ENCODE results near the gene ANOS1.

ANOS1 gene

DNA sequence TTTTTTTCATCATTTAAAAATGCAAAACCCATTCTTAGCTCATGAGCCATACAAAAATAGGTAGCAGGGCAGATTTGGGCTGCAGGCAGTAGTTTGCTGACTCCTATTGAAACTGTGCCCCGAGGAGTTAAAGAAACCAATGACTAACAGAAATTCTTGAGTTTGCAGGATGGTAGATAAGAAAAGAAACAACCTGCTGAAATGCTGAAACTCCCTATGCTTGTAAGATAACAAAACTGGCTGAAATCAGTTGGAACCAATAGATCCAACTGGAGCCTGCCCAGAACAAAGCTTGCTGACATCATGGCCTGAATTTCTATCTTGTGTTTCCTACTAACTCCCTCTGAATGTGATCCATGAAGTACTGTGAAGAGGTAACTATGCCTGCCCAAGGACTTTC is 68.6 kb downstream of the ANOS1 start:
- TF ChIP-seq POLR2AphosphoS5 (IDR thresholded peaks at IDR 0.05; ENCODE audit: borderline replicate concordance, low read depth, low read length) (no peak), FOXP2 (optimal IDR thresholded peaks at IDR 0.05; ENCODE audit: control extremely low read depth, extremely low read length, insufficient read depth) (no peak)
- no peak overlapping the region for H3K27ac ChIP-seq

DNA sequence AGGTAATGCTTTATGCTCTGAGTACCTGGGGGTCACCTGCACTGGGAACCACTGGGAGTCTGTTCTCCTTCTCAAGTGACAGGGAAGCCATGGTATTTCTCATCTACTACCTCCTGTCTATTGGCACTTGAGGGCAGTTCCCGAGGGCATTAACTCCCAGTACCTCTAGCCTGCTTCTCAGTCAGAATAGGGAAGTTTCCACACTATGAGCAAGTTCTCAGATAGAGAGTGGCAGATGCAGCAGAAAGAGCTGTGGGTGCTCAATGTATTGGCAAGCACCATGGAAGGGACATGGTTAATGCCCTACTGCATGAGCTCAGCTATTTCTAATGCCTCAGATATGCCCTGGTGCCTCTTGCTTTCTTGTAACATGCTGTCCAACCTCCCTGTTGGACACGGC is 74.1 kb downstream of the ANOS1 start:
- TF ChIP-seq POLR2AphosphoS5 (IDR thresholded peaks at IDR 0.05; ENCODE audit: borderline replicate concordance, low read depth, low read length) = no peak
- TF ChIP-seq EZH2 (IDR thresholded peaks at IDR 0.05) = no peak
- no peak for TF ChIP-seq FOXP2 (optimal IDR thresholded peaks at IDR 0.05; ENCODE audit: control extremely low read depth, extremely low read length, insufficient read depth)
- Histone ChIP-seq H3K27ac (no peak overlapping the region), H3K4me3 (no peak overlapping the region), H3K9ac (ENCODE audit: insufficient read length) (no peak overlapping the region), H3K36me3 (ENCODE audit: insufficient read depth, low read length) (no peaks in the 10 kb centered on the region), H3K9me3 (ENCODE audit: low read depth, low read length) (no peaks in the 10 kb centered on the region)
- DNase-seq (ENCODE audit: low read depth, low spot score) = no peak

More for the DNA sequence above, 68.6 kb downstream of the ANOS1 start:
- Histone ChIP-seq H3K36me3 (ENCODE audit: insufficient read depth, low read length) (no peaks in the 10 kb centered on the region), H3K9me3 (ENCODE audit: low read depth, low read length) (no peaks in the 10 kb centered on the region), H3K9ac (ENCODE audit: insufficient read length) (no peak overlapping the region), H3K4me3 (no peak overlapping the region)
- no peak for DNase-seq (ENCODE audit: low read depth, low spot score)

DNA sequence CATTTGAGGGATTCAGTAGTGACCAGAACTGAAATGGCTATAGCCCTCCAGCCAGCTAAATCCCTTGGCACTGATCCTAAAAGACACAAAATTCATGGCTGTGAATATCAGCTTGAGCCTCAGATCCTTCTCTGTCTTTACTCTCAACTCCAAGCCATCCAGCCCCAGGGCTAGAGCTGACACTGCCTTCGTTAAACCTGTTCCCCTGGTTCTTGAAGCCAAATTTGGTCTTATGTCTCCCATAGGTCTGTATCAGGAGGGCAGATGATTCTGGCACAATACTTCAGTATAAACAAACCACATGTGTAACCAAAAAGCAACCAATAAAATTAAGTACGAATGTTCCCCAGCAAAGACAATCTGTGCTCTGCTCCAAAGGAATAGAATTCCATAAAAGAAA is 78.0 kb downstream of the ANOS1 start:
- H3K4me3 ChIP-seq = no peak overlapping the region
- no peak for TF ChIP-seq POLR2AphosphoS5 (IDR thresholded peaks at IDR 0.05; ENCODE audit: borderline replicate concordance, low read depth, low read length)
- TF ChIP-seq EZH2 (IDR thresholded peaks at IDR 0.05) = no peak
- no peak for TF ChIP-seq FOXP2 (optimal IDR thresholded peaks at IDR 0.05; ENCODE audit: control extremely low read depth, extremely low read length, insufficient read depth)
- H3K36me3 ChIP-seq (ENCODE audit: insufficient read depth, low read length) = no peaks in the 10 kb centered on the region
- no peak for DNase-seq (ENCODE audit: low read depth, low spot score)
- H3K27ac ChIP-seq = no peak overlapping the region
- no peaks in the 10 kb centered on the region for H3K9me3 ChIP-seq (ENCODE audit: low read depth, low read length)
- H3K9ac ChIP-seq (ENCODE audit: insufficient read length) = no peak overlapping the region

DNA sequence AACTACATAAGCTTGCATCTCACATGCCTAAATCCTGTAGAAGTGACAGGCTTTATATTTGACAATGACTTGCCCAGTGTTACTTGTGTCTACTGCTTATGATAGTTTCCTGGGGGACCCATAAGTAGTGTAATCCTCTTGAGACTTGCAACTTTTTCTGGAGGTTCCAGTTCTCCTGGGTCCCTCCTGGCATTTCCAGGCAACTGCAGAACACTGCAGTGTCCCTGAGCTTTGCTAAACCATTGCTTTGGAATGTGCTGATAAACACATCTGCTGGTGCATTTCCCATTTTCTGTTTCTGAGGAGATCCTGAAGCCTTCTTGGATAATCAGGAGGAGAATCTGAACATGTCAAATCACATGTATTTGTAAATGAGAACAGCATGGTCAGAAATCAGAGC is 82.0 kb downstream of the ANOS1 start:
- Histone ChIP-seq H3K9ac (ENCODE audit: insufficient read length) (no peak overlapping the region), H3K36me3 (ENCODE audit: insufficient read depth, low read length) (no peaks in the 10 kb centered on the region), H3K9me3 (ENCODE audit: low read depth, low read length) (no peaks in the 10 kb centered on the region), H3K27ac (no peak overlapping the region), H3K4me3 (no peak overlapping the region)
- no peak for DNase-seq (ENCODE audit: low read depth, low spot score)
- TF ChIP-seq POLR2AphosphoS5 (IDR thresholded peaks at IDR 0.05; ENCODE audit: borderline replicate concordance, low read depth, low read length) (no peak), FOXP2 (optimal IDR thresholded peaks at IDR 0.05; ENCODE audit: control extremely low read depth, extremely low read length, insufficient read depth) (no peak), EZH2 (IDR thresholded peaks at IDR 0.05) (no peak)

DNA sequence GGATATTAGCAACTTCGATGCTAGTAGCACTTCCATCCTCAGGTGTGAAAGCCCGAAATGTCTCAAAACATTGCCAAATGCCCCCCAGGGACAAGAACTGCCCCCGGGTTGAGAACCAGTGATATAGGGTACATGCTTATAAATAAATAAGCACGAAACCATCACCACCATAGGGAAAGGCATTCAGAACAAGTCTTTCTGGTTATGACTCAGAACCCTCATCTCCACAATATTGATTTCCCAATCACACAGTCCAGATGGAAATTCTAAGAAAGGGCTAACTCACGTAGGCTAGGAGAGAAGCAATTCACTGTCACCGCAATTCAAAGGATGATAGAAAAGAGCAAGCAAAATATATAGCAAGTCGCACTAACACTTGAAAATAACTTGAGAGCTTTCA is 84.8 kb downstream of the ANOS1 start:
- no peak overlapping the region for H3K4me3 ChIP-seq
- no peak overlapping the region for H3K9ac ChIP-seq (ENCODE audit: insufficient read length)
- no peaks in the 10 kb centered on the region for H3K9me3 ChIP-seq (ENCODE audit: low read depth, low read length)
- TF ChIP-seq FOXP2 (optimal IDR thresholded peaks at IDR 0.05; ENCODE audit: control extremely low read depth, extremely low read length, insufficient read depth) = no peak
- TF ChIP-seq EZH2 (IDR thresholded peaks at IDR 0.05) = no peak
- no peak for TF ChIP-seq POLR2AphosphoS5 (IDR thresholded peaks at IDR 0.05; ENCODE audit: borderline replicate concordance, low read depth, low read length)
- no peaks in the 10 kb centered on the region for H3K36me3 ChIP-seq (ENCODE audit: insufficient read depth, low read length)
- H3K27ac ChIP-seq = no peak overlapping the region
- DNase-seq (ENCODE audit: low read depth, low spot score) = no peak

DNA sequence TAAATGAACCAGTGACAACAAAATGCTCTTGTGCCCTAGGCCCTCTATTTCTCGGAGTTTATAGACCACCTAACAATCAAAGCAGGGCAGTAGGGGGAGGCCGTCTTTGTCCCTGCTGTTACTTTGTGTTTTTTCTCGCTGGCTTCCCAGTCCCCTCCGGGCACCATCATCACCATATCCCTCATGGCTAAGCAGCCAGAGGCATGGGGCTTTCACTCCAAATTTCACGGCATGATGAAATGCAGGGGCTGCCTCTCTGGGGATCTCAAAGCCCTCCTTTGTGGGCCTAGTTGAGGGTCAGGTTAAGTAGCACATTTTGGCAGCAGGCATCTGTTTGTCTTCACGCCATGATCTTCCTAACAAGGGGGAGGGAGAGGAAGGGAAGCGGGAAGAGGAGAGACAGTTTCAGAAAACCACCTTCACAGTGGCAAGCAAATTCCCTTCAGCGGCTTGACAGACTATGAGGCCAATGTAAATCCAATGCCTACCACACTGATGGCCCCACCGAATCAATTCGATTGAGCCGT is 91.9 kb downstream of the ANOS1 start:
- H3K4me3 ChIP-seq = no peak overlapping the region
- no peaks in the 10 kb centered on the region for H3K9me3 ChIP-seq (ENCODE audit: low read depth, low read length)
- no peak for DNase-seq (ENCODE audit: low read depth, low spot score)

DNA sequence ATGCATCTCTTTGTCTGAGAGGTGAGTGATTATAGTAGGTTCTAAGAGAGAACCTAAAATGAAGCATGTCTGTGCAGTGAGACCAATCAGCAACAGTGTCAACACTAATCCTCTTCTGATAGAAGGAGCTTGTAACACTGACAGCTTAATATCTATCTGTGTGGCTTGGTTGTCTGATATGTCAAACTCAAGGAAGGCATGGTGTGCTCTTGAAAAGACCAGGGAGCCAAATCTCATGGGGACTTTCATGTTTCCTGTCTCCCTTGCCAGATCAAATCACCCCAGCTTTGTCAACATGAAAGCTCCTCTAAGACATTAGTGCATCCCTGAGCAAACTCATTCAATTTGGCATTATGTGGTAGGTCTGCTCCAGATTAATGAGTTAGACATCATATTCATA is 95.4 kb downstream of the ANOS1 start:
- TF ChIP-seq POLR2AphosphoS5 (IDR thresholded peaks at IDR 0.05; ENCODE audit: borderline replicate concordance, low read depth, low read length) (no peak), FOXP2 (optimal IDR thresholded peaks at IDR 0.05; ENCODE audit: control extremely low read depth, extremely low read length, insufficient read depth) (no peak), EZH2 (IDR thresholded peaks at IDR 0.05) (no peak)
- H3K4me3 ChIP-seq = no peak overlapping the region
- no peak overlapping the region for H3K27ac ChIP-seq
- DNase-seq (ENCODE audit: low read depth, low spot score) = no peak
- no peaks in the 10 kb centered on the region for H3K36me3 ChIP-seq (ENCODE audit: insufficient read depth, low read length)
- no peaks in the 10 kb centered on the region for H3K9me3 ChIP-seq (ENCODE audit: low read depth, low read length)
- H3K9ac ChIP-seq (ENCODE audit: insufficient read length) = no peak overlapping the region

More for the DNA sequence above, 91.9 kb downstream of the ANOS1 start:
- no peak for TF ChIP-seq FOXP2 (optimal IDR thresholded peaks at IDR 0.05; ENCODE audit: control extremely low read depth, extremely low read length, insufficient read depth)
- TF ChIP-seq EZH2 (IDR thresholded peaks at IDR 0.05) = no peak
- TF ChIP-seq POLR2AphosphoS5 (IDR thresholded peaks at IDR 0.05; ENCODE audit: borderline replicate concordance, low read depth, low read length) = no peak
- Histone ChIP-seq H3K9ac (ENCODE audit: insufficient read length) (no peak overlapping the region), H3K27ac (no peak overlapping the region), H3K36me3 (ENCODE audit: insufficient read depth, low read length) (no peaks in the 10 kb centered on the region)

GRCh38 chrX:8635812-8636211 is 96.1 kb downstream of the ANOS1 start:
- H3K9ac ChIP-seq (ENCODE audit: insufficient read length) = no peak overlapping the region
- no peak for TF ChIP-seq POLR2AphosphoS5 (IDR thresholded peaks at IDR 0.05; ENCODE audit: borderline replicate concordance, low read depth, low read length)
- TF ChIP-seq EZH2 (IDR thresholded peaks at IDR 0.05) = no peak
- TF ChIP-seq FOXP2 (optimal IDR thresholded peaks at IDR 0.05; ENCODE audit: control extremely low read depth, extremely low read length, insufficient read depth) = no peak
- H3K9me3 ChIP-seq (ENCODE audit: low read depth, low read length) = no peaks in the 10 kb centered on the region
- H3K4me3 ChIP-seq = no peak overlapping the region
- H3K27ac ChIP-seq = no peak overlapping the region
- no peak for DNase-seq (ENCODE audit: low read depth, low spot score)
- no peaks in the 10 kb centered on the region for H3K36me3 ChIP-seq (ENCODE audit: insufficient read depth, low read length)

DNA sequence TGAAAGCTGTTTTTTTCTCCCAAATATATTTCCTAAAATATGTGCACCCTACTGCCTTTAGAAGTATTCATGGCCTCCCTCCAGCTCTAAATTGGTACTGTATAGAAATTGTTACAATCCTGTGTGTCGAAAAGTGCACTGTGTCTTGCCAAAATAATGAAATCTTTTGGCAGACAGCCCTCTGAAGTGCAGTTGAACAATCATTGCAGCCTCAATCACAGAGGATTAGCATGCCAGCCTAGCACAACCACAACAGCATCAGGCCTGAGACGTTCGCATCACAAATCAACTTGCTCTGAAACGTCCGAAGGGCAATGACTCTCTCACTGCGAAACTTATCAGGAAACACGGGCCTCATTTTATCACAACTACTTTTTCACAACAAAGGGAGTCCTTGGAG is 99.0 kb downstream of the ANOS1 start:
- Histone ChIP-seq H3K4me3 (no peak overlapping the region), H3K27ac (no peak overlapping the region), H3K9ac (ENCODE audit: insufficient read length) (no peak overlapping the region), H3K36me3 (ENCODE audit: insufficient read depth, low read length) (no peaks in the 10 kb centered on the region), H3K9me3 (ENCODE audit: low read depth, low read length) (no peaks in the 10 kb centered on the region)
- TF ChIP-seq FOXP2 (optimal IDR thresholded peaks at IDR 0.05; ENCODE audit: control extremely low read depth, extremely low read length, insufficient read depth) (no peak), EZH2 (IDR thresholded peaks at IDR 0.05) (no peak), POLR2AphosphoS5 (IDR thresholded peaks at IDR 0.05; ENCODE audit: borderline replicate concordance, low read depth, low read length) (no peak)
- no peak for DNase-seq (ENCODE audit: low read depth, low spot score)
